ENCODE measurements around the gene RFLNA.

RFLNA gene

GRCh38 chr12:124294780-124295341, at the start of gene RFLNA:
TSS of gene RFLNA (plus strand) at chr12:124295093. CDS start at chr12:124295430, 337 bp downstream.
- DNase-seq, result no peak

GRCh38 chr12:124247331-124247730, 47.6 kb upstream of the RFLNA start:
- DNase-seq, result no peak

- no peak for DNase-seq
Observed at GRCh38 chr12:124248941-124249825, 45.7 kb upstream of the RFLNA start.

GRCh38 chr12:124251186-124251585, 43.7 kb upstream of the RFLNA start:
- no peak for DNase-seq

- no peak for DNase-seq
Observed at GRCh38 chr12:124252964-124253363, 41.9 kb upstream of the RFLNA start.

GRCh38 chr12:124254126-124254525, 40.8 kb upstream of the RFLNA start:
- no peak for DNase-seq

- no peak for DNase-seq
Observed at GRCh38 chr12:124259154-124260066, 35.5 kb upstream of the RFLNA start.

GRCh38 chr12:124261885-124262284, 33.0 kb upstream of the RFLNA start:
- DNase-seq, result no peak

GRCh38 chr12:124264089-124264795, 30.7 kb upstream of the RFLNA start:
- DNase-seq, result no peak

- DNase-seq, result no peak
Observed at GRCh38 chr12:124264879-124265278, 30.0 kb upstream of the RFLNA start.

GRCh38 chr12:124267205-124267778, 27.6 kb upstream of the RFLNA start:
- DNase-seq, result no peak

- DNase-seq, result no peak
Observed at GRCh38 chr12:124270671-124271070, 24.2 kb upstream of the RFLNA start.

GRCh38 chr12:124273630-124274029, 21.3 kb upstream of the RFLNA start:
- peak; percentile 17 for DNase-seq

GRCh38 chr12:124276337-124276736, 18.6 kb upstream of the RFLNA start:
- no peak for DNase-seq

GRCh38 chr12:124277394-124278241, 17.3 kb upstream of the RFLNA start:
- DNase-seq, result no peak

- DNase-seq, result no peak
Observed at GRCh38 chr12:124278389-124279101, 16.3 kb upstream of the RFLNA start.

GRCh38 chr12:124279315-124279714, 15.6 kb upstream of the RFLNA start:
- no peak for DNase-seq

- peak; percentile 11 for DNase-seq
Observed at GRCh38 chr12:124279846-124280360, 15.0 kb upstream of the RFLNA start.

- DNase-seq, result no peak
Observed at GRCh38 chr12:124281309-124281708, 13.6 kb upstream of the RFLNA start.

- no peak for DNase-seq
Observed at GRCh38 chr12:124282287-124282686, 12.6 kb upstream of the RFLNA start.

Data from NCI-H774 (cell line).